Esophagus muscularis mucosa (tissue), 4 donors: ENCODE results near the gene CCNG2.

Experiments
- EP300 ChIP-seq: sonication (generic); formaldehyde crosslinking; IDR thresholded peaks from one replicate; pipeline ENCODE4 v1.6.1; 2017; ENCODE audit warnings: antibody characterized with exemption
- POLR2A ChIP-seq: fragments of 450-650 bp; IDR thresholded peaks from one replicate; pipeline ENCODE4 v1.6.1; 2017; ENCODE audit warnings: antibody characterized with exemption, moderate library complexity, mild to moderate bottlenecking, low read depth
- POLR2AphosphoS5 ChIP-seq, 2 donors: sonication (generic); formaldehyde crosslinking; IDR thresholded peaks; one replicate each; pipeline ENCODE4 v1.6.1; 2017; ENCODE audit warnings: antibody characterized with exemption in 2 of 2
- TF ChIP-seq, protein P1 (sequence below), 3 experiments: fragments of 200-600 bp in 2 of 3; fragments of 450-650 bp in 1 of 3; sonication (generic) in 2 of 3; IDR thresholded peaks; one replicate each; pipeline ENCODE4 v1.5.1; 2017 to 2019; ENCODE audit warnings: antibody characterized with exemption in 3 of 3, mild to moderate bottlenecking in 2 of 3, moderate library complexity in 1 of 3

DNA sequence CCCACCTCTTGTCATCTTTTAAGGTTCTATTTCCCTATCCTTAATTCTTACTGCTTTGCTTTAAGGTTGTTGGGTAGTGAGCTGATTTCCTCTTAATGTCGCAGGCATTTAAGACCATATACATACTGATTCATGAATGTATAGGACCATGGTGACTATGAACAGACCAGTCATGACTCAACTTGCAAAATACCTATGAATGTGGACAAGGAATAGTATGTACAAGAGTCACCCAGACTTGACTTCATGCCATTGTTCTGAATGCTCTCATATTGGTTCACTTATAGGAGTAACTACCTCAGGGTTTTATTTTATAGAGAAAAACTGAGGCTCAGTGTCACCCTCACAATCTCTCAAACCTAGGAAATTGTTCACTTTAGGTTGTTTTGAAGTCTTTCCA is 44.3 kb downstream of the CCNG2 start:
- TF ChIP-seq POLR2AphosphoS5 (IDR thresholded peaks at IDR 0.05) (no peak), POLR2A (no peak), EP300 (no peak)
- TF ChIP-seq, protein P1, sequence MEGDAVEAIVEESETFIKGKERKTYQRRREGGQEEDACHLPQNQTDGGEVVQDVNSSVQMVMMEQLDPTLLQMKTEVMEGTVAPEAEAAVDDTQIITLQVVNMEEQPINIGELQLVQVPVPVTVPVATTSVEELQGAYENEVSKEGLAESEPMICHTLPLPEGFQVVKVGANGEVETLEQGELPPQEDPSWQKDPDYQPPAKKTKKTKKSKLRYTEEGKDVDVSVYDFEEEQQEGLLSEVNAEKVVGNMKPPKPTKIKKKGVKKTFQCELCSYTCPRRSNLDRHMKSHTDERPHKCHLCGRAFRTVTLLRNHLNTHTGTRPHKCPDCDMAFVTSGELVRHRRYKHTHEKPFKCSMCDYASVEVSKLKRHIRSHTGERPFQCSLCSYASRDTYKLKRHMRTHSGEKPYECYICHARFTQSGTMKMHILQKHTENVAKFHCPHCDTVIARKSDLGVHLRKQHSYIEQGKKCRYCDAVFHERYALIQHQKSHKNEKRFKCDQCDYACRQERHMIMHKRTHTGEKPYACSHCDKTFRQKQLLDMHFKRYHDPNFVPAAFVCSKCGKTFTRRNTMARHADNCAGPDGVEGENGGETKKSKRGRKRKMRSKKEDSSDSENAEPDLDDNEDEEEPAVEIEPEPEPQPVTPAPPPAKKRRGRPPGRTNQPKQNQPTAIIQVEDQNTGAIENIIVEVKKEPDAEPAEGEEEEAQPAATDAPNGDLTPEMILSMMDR (IDR thresholded peaks at IDR 0.05): no peak
